GF-D8 (cell line): Measurements from ENCODE around the gene CARD10.

Experiments used
- DNase-seq: peaks from one replicate; lab custom pipeline; 2025; lab: John Stamatoyannopoulos, UW

The CARD10 gene

GRCh38 chr22:37503850-37504249, 15.4 kb downstream of the CARD10 start:
- DNase-seq, result no peak

GRCh38 chr22:37503183-37503683, 16.0 kb downstream of the CARD10 start:
- no peak for DNase-seq

- DNase-seq, result no peak
Observed at GRCh38 chr22:37502342-37503182, 16.7 kb downstream of the CARD10 start.

- DNase-seq, result no peak
Observed at GRCh38 chr22:37501610-37502341, 17.4 kb downstream of the CARD10 start.

- no peak for DNase-seq
Observed at GRCh38 chr22:37500745-37501609, 18.2 kb downstream of the CARD10 start.

- DNase-seq, result no peak
Observed at GRCh38 chr22:37499789-37500540, 19.2 kb downstream of the CARD10 start.

GRCh38 chr22:37499027-37499707, 20.0 kb downstream of the CARD10 start:
- DNase-seq, result no peak

GRCh38 chr22:37498289-37498909, 20.8 kb downstream of the CARD10 start:
- DNase-seq, result no peak

- no peak for DNase-seq
Observed at GRCh38 chr22:37497062-37497599, 22.1 kb downstream of the CARD10 start.

GRCh38 chr22:37496651-37497050, 22.6 kb downstream of the CARD10 start:
- DNase-seq, result no peak

- no peak for DNase-seq
Observed at GRCh38 chr22:37493979-37494378, 25.2 kb downstream of the CARD10 start.

- DNase-seq, result peak; percentile 4
Observed at GRCh38 chr22:37492428-37493344, 26.5 kb downstream of the CARD10 start.

- no peak for DNase-seq
Observed at GRCh38 chr22:37491559-37492427, 27.4 kb downstream of the CARD10 start.

GRCh38 chr22:37491106-37491505, 28.1 kb downstream of the CARD10 start:
- no peak for DNase-seq

GRCh38 chr22:37489983-37490382, 29.2 kb downstream of the CARD10 start:
- DNase-seq, result no peak

GRCh38 chr22:37488337-37489135, 30.7 kb downstream of the CARD10 start:
- no peak for DNase-seq

GRCh38 chr22:37487571-37487970, 31.6 kb downstream of the CARD10 start:
- DNase-seq, result no peak
